SK-N-DZ (cell line): ENCODE measurements around the gene ZDHHC11B.

Source experiments
- DNase-seq: peaks from one replicate; pipeline ENCODE4 v3.0.0-alpha.2; 2015; ENCODE audit warnings: low spot score

ZDHHC11B gene

DNA sequence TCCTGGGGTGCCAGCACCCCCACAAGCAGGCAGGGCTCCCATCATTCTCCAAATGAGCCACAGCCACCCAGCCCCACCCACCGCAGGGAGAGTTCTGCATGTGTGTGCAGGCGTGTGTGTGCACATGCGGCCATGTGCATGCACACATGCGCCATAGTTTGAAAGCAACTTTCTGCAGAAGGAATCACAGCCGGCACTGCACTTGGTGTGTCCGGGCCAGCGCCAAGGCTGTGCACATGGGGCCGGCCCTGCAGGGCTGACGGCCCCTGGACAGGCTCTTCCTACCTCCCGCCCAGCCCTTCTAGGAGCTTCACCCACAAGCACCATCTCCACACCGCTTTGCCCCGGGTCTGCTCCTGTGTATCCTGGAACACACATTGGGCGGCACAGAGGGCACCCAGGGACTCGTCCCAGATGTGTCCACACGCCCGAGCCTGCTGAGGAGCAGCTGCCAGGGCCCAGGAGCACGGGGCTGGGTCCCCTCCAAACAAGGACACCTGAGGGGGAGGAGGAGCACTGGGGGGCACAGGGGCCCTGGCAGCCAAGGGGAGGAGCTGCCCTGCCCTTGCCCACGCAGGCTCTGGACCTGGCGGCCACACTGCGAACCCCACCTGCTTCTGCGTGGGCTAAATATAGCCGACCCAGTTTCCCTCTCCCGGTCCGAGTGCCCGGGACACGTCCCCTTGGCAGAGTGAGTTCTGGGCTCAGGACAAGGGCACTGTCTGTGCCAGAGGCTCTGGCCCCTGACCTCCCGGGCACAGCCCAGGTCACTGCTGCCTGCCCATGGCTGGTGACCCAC, 110.5 kb downstream of the ZDHHC11B start:
- DNase-seq, result no peak

DNA sequence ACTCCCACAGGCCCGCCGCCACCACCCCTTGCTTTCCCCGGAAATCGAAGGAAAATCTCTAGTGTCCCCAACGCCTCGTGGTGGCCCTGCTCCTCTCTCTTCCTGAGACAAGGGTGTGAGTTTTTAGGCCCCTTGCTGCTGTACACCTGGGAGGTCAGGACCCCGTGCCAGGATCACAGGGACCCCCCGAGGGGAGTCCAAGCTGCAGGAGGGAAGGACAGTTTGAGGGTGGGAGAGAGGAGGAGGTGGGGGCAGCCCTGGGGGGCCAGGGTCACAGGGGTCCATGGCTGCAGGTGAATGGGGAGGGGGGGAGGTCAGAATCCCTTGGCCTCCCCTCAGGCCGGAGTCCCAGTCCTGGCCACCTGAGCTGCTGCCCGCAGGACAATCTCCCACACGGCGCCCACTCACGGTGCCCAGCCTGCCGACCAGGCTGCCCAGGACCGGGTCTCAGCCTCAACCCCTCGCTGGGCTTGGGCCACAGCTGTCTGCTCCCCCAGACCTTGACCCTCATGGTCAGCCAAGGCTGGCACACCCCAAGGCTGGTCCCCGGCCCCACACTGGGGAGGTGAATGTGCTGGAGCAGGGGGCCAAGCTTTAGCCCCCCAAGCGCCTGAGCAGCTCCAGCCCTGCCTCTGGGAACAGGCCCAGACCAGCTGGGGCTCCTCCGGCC, 111.2 kb downstream of the ZDHHC11B start:
- DNase-seq, result no peak

DNA sequence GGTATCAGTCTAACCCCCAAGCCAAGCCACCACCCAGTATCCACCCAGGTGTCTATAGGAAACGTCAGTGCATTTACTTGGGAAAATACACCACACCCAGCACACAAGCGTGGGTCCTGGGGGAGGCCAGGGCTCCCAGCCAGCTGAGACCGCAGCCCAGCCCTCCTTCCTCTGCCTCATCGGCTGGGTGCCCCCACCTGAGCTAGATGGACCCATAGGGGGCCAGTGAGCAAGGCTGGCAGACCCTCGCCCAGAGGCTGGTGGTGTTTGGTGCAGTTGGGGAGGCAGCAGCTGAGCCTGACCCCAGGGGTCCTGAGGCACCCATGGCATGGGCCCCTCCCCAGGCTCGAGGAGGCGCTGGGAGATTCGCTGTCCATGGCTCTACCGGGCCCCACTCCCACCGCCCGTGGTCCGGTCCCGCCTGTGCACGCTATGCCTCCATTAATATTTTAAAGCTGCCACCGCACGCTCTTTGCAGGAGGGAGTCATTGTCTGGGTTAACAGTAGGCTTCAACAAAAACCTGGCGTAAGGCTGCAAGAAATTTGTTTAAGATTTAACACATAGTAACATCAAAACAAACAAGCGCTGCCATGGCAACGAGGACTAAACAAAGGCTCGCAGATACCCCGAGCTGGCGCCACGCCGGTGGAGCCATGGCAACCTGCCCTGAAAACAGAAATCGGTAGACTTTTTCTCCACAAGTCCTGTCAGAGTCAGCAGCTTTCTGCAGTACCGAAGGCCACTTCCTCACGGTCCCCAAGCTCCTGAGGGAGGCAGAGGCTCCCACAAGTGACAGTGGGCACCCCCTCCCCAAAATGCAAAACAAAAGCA, 112.0 kb downstream of the ZDHHC11B start:
- DNase-seq, result peak; percentile 50

- DNase-seq, result peak; percentile 81
Observed at GRCh38 chr5:671459-672328, 112.8 kb downstream of the ZDHHC11B start.

- DNase-seq, result no peak
Observed at GRCh38 chr5:670396-671270, 113.9 kb downstream of the ZDHHC11B start.

- DNase-seq, result no peak
Observed at GRCh38 chr5:669842-670395, 114.6 kb downstream of the ZDHHC11B start.

GRCh38 chr5:669111-669841, 115.3 kb downstream of the ZDHHC11B start:
- no peak for DNase-seq

- DNase-seq, result no peak
Observed at GRCh38 chr5:668283-668995, 116.1 kb downstream of the ZDHHC11B start.

DNA sequence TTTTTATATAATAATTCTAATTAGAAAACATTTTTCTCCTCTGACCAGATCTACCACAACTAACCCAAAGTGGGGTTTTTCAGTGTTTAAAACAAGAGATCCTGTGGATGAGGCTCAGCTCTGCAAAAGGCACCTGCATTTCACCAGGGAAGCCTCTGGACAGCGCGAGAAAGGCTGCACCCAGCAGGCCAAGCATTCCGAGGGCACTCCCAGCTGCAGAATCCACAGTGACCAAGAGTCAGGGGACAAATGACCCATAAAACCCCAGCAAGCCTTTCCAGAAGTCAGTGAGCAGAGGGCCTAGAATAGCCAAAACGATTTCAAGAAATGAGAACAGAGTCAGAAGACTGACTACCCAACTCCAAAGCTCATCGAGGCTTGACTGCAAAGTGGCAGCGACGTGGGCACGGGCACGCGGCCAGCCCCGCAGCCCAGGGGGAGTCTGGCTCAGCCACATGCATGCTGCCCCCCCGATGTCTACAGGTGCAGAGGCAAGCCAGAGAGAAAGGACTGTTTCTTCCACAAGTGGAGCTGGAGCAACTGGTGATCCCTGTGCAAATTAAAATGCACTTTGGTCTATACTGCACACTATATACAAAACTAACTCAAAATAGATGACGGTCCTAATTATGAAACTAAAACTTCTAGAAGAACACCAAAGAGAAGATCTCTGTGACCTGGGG, 117.6 kb downstream of the ZDHHC11B start:
- no peak for DNase-seq

GRCh38 chr5:665956-666711, 118.4 kb downstream of the ZDHHC11B start:
- no peak for DNase-seq

GRCh38 chr5:665541-665955, 119.0 kb downstream of the ZDHHC11B start:
- no peak for DNase-seq

DNA sequence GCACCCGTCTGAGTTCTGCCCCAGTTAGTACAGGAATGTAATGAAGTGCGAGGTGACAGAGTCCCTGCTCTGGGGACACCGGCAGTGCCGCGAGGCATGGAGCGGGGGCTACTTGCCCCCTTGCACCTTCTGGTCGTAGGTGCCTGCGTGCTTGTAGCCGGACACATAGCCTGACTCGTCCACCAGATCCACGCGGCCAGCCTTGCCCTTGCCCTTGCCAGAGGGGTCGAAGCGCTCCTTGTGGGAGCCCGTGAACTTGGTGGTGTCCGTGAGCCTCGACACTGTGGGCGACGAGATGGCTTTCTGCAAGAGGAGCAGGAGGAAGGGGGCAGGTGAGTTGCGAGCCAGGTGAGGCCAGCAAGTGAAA, 119.6 kb downstream of the ZDHHC11B start:
- no peak for DNase-seq

- no peak for DNase-seq
Observed at GRCh38 chr5:664343-664993, 120.1 kb downstream of the ZDHHC11B start.

DNA sequence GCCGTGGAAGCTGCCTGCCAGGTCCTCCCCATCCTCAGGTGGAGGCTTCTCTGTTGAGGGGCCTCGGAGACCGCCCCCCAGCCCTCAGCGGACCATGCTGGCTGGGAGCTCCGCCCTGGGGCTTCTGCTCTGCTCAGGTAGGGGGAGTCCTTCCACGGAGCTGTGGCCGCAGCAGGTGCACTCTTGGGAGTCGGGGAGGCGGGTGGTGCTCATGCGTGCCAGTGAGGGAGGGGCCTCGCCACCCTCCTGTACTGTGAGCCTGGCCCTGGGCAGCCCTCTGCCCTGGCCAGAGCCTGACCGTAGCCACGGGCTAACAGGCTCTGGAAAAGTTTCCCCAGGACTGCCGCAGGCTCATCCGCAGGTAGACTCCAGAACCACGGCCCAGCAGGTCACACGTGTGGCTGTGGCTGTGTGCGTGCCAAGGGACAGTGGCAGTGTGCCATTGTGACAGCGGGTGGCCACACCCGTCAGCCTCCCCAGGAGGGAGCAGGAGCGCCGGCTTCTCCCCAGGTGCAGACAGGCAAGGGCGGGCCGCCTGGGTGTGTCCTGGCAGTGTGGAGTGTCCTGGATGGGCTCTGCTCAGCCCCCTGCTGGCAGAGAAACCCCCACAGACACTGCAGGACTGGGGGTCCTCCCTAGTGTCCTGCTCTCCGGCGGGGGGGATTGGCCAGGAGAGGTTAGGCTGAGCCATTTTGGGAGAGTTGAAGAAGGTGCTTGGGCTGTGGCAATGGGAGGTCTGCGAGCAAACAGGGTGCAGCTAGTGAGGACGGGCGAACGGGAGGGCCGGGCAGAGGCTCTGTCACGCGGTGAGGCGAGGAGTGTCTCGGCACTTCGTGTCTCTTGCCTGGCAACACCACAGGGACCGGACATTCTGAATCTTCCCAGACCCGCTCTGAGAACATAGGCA, 120.8 kb downstream of the ZDHHC11B start:
- no peak for DNase-seq

- DNase-seq, result no peak
Observed at GRCh38 chr5:662751-663435, 121.6 kb downstream of the ZDHHC11B start.
